ENCODE results near the gene RPL11.

Gene RPL11

GRCh38 chr1:23736437-23737134 lies 45.0 kb downstream of the RPL11 start:
- no peak for DNase-seq

DNA sequence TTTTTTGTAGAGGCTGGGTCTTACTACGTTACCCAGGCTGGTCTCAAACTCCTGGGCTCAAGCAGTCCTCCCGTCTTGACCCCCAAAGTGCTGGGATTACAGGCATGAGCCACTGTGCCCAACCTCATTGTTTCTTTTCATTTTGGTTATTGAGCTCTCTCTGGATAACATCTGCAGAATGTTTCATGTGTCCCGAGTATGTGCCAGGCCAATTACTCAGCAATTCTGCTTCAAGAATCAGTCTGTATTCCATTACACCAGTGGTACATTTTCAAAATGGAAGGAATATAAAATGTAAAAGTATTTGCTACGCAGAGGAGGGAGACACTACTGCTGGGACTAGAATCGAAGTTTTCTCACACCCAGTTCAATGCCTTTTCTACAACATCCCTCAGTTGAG lies 50.0 kb downstream of the RPL11 start:
- no peak for DNase-seq

GRCh38 chr1:23742670-23743286 lies 51.2 kb downstream of the RPL11 start:
- no peak for DNase-seq

DNA sequence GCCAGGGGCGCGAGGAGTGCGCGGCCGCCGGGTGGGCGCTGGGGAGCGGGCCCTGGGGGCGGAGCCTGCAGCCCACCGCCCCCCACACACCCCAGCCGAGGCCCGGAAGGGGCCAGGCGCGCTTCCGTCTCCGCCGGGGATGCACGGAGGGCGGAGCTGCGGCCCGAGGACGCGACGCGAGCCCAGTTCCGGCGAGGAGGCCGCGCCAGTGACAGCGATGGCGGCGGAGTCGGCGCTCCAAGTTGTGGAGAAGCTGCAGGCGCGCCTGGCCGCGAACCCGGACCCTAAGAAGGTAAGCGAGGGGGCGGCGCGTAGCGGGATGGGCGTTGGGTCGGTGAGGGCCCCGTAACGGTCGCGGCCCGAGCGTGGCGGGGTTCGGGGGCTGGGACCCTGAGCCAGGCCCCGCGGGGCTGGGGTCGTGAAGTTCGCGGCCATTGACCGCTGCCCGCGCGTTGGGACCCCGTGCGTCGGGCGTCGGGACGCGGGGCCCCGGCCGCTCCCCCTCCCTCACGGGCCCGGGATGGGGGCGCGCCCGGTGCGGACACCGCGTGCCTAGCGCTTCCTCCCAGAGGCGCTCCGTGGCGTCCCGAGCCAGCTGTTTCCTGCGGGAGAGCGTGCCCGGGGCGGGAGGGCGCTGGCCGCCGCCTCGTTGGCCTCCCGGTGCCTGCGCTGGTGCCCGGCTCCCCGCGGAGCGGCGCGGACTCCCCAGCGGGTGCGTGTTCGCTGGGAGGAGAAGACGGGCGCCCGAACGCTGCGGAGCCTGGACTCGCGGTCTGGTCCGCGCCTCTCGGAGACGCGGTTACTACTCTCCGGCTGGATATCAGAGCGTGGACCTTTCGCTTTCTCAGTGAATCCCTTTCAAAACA lies 51.9 kb downstream of the RPL11 start, which contains the start of gene ELOA:
Gene ELOA (plus strand): TSS at position 185 of the 866 bp plus-strand sequence. CDS start 33 bp downstream, at position 218.
- peak; percentile 66 to 80 for DNase-seq

DNA sequence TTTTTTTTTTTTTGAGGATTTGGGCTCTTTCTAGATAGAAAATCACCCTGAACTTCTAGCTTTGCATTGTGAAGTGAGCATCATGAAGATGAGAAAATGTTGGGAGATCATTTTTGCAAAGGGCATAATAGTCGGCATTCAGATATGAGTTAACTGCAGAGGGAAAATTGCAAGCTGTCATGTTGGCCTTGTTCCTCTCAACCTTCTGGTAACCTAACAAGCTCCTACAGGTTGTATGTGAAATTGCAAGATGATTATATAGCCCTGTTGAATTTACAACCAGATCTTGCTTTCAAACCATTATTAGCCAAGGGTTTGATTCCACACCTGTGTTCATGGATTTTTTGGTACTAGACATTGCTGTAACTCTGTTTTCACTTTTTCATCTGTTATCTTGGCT lies 53.9 kb downstream of the RPL11 start:
- peak in 1 of 2 donors; percentile 44 for DNase-seq
